Umbilical cord (tissue), 1 donor: ENCODE measurements around the gene HERC6. TPM values are rescaled to one million over a fixed set of nuclear protein-coding genes. Genes with fewer than 3 reads are reported as not detected.

Experiments
- total RNA-seq: library from RNA; depleted of rRNA; stranded (reverse); fragments of >200 nt; gene quantifications from one replicate; pipeline ENCODE4 v1.2.3, GENCODE V29; 2014; ENCODE audit warnings: low replicate concordance; ENCODE audit not compliant: insufficient read depth

The HERC6 gene
- total RNA-seq, 1 donor from 2014 or later: 21.7 TPM

Other genes starting within 250 kb of the HERC6 start
- 9.1 TPM for gene ABCG2, start 220.2 kb upstream of the HERC6 start, total RNA-seq
- gene PPM1K, start 94.3 kb upstream of the HERC6 start, total RNA-seq: 36.8 TPM
- gene HERC5, start 78.3 kb downstream of the HERC6 start, total RNA-seq: 0.72 TPM
- 75.8 TPM for gene PYURF, start 144.9 kb downstream of the HERC6 start, total RNA-seq
- 24.3 TPM for gene HERC3, start 213.6 kb downstream of the HERC6 start, total RNA-seq